Spleen (tissue), 11 donors: ENCODE results near the gene HOXA1. TPM values are rescaled to one million over a fixed set of nuclear protein-coding genes. Genes with fewer than 3 reads are reported as not detected.
"Not testable (repeated sequence)": the region's sequence is repeated elsewhere in the genome, so short reads cannot be mapped to it uniquely, and the experiment has no call there.

Source experiments
- DNase-seq: peaks from one replicate; pipeline ENCODE4 v3.0.0-alpha.2; 2020
- H3K27ac ChIP-seq, 8 donors: fragments of 200-600 bp; sonication (generic) in 7 of 8; 1 replicate in 4 of 8; 2 replicates in 4 of 8; pipeline versions ENCODE4 v1.5.0 to v1.8.0; 2016 to 2021; ENCODE audit warnings: inconsistent platforms in 4 of 8, mild to moderate bottlenecking in 4 of 8, moderate library complexity in 1 of 8
- H3K27me3 ChIP-seq, 7 donors: fragments of 200-600 bp; sonication (generic) in 6 of 7; replicated peaks in 1 of 7; 1 replicate in 4 of 7; 2 replicates in 3 of 7; pipeline versions ENCODE4 v1.5.0 to v1.8.0; 2016 to 2021; ENCODE audit warnings: inconsistent platforms in 3 of 7, mild to moderate bottlenecking in 1 of 7
- H3K36me3 ChIP-seq, 6 donors: fragments of 200-600 bp; sonication (generic) in 5 of 6; 1 replicate in 4 of 6; 2 replicates in 2 of 6; pipeline versions ENCODE4 v1.5.0 to v1.8.0; 2016 to 2021; ENCODE audit warnings: inconsistent platforms in 2 of 6
- H3K4me1 ChIP-seq, 6 donors: fragments of 200-600 bp; sonication (generic) in 5 of 6; 1 replicate in 3 of 6; 2 replicates in 3 of 6; pipeline versions ENCODE4 v1.5.0 to v1.8.0; 2016 to 2021; ENCODE audit warnings: inconsistent platforms in 3 of 6
- H3K4me3 ChIP-seq, 8 donors: fragments of 200-600 bp; sonication (generic) in 7 of 8; 1 replicate in 4 of 8; 2 replicates in 4 of 8; pipeline versions ENCODE4 v1.5.0 to v1.8.0; 2016 to 2021; ENCODE audit warnings: inconsistent platforms in 4 of 8, mild to moderate bottlenecking in 4 of 8, moderate library complexity in 2 of 8
- H3K9me3 ChIP-seq, 8 donors: fragments of 200-600 bp; sonication (generic) in 7 of 8; 1 replicate in 4 of 8; 2 replicates in 4 of 8; pipeline versions ENCODE4 v1.5.0 to v1.8.0; 2016 to 2021; ENCODE audit warnings: inconsistent platforms in 4 of 8
- POLR2A ChIP-seq, 3 donors: fragments of 450-650 bp; IDR thresholded peaks; one replicate each; pipeline ENCODE4 v1.5.1; 2017; ENCODE audit warnings: antibody characterized with exemption in 3 of 3, mild to moderate bottlenecking in 1 of 3
- POLR2AphosphoS5 ChIP-seq, 3 donors: sonication (generic); formaldehyde crosslinking; IDR thresholded peaks; one replicate each; pipeline ENCODE4 v1.5.1; 2017; ENCODE audit warnings: antibody characterized with exemption in 3 of 3
- WGBS, 5 donors: extraction: QIAGEN DNeasy Blood & Tissue Kit in 3 of 5; methylation state at CpG; one replicate each; pipeline versions ENCODE4 v1.1.5 to v1.1.7; 2013 to 2018; 5-methylcytosine and 5-hydroxymethylcytosine counted together
- intact Hi-C: fragments of 100-400 bp; cut with DNase I; formaldehyde crosslinking; loops from one replicate; pipeline ENCODE4 v1.15.0; 2023; ENCODE audit warnings: low total_unique reads
- polyA plus RNA-seq, 3 donors: library from polyadenylated mRNA; stranded (reverse); fragments of 200-250 nt; gene quantifications; one replicate each; pipeline ENCODE4 v1.2.1, GENCODE V29; 2013
- small RNA-seq, 4 donors: library from RNA; depleted of rRNA; stranded (forward); fragments of <200 nt; gene quantifications; one replicate each; pipeline ENCODE3, GENCODE V24; 2016
- total RNA-seq, 7 donors: library from RNA; depleted of rRNA in 3 of 7; stranded (reverse); fragments of >200 nt in 3 of 7; fragmentation: NEBNext Ultra II Directional in 4 of 7; extraction: Animal tissue kit (Norgen Biotek cat#: 25700) in 4 of 7; gene quantifications; one replicate each; pipeline versions ENCODE4 v1.1.0 to v1.2.1, GENCODE V29; 2016 to 2021
- TF ChIP-seq, protein P1 (sequence below), 11 experiments: fragments of 200-600 bp in 7 of 11; fragments of 450-650 bp in 4 of 11; sonication (generic) in 4 of 11; IDR thresholded peaks in 8 of 11; conservative IDR thresholded peaks in 3 of 11; 1 replicate in 7 of 11; 2 replicates in 4 of 11; pipeline versions ENCODE4 v1.4.0 to v1.8.0; 2016 to 2021; ENCODE audit warnings: antibody characterized with exemption in 11 of 11, inconsistent platforms in 4 of 11, mild to moderate bottlenecking in 1 of 11
- donor health status: healthy with polysubstance abuse.
- donor health status: DM: no; HTN: no; CAD: no; lungs with moderate emphysema.
- donor health status: DM: no; HTN: no; CAD: no.
- donor health status: Bipolar disorder and iron deficiency.
- donor health status: healthy.
- donor health status: DM: no; HTN: no; CAD: no.
- donor health status: DM: yes; HTN: yes; CAD: no.

Gene HOXA1
- total and polyA plus RNA-seq, 10 donors, result 0.33 to 4.1 (median 1.5) TPM

DNA sequence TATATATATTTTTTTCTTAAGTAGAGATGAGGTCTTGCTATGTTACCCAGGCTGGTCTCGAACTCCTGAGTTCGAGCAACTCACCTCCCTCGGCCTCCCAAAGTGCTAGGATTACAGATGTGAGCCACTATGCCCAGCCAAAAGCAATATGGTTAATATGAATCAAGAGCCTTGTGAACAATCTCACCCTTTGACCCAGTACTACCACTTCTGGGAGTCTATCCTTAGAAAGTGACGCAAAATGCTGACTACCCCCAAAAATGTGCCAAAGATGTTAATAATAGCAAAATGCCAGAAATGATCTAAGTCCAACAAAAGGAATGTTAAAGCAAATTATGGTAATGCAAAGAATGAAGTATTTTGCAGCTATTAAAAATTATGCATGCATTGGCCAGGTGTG is 44.3 kb downstream of the HOXA1 start:
- TF ChIP-seq, protein P1, sequence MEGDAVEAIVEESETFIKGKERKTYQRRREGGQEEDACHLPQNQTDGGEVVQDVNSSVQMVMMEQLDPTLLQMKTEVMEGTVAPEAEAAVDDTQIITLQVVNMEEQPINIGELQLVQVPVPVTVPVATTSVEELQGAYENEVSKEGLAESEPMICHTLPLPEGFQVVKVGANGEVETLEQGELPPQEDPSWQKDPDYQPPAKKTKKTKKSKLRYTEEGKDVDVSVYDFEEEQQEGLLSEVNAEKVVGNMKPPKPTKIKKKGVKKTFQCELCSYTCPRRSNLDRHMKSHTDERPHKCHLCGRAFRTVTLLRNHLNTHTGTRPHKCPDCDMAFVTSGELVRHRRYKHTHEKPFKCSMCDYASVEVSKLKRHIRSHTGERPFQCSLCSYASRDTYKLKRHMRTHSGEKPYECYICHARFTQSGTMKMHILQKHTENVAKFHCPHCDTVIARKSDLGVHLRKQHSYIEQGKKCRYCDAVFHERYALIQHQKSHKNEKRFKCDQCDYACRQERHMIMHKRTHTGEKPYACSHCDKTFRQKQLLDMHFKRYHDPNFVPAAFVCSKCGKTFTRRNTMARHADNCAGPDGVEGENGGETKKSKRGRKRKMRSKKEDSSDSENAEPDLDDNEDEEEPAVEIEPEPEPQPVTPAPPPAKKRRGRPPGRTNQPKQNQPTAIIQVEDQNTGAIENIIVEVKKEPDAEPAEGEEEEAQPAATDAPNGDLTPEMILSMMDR (IDR thresholded peaks at IDR 0.05 in 8 of 11, conservative IDR thresholded peaks at IDR 0.05 in 3 of 11), result no peak
- TF ChIP-seq POLR2AphosphoS5 (IDR thresholded peaks at IDR 0.05) (no peak), POLR2A (IDR thresholded peaks at IDR 0.05) (no peak)
- 83 to 89% (median 84%) methylated on average over 4 of the region's 4 CpGs for WGBS, 5 donors
- Histone ChIP-seq H3K27me3 (no peaks in the 10 kb centered on the region), H3K27ac (no peak overlapping the region), H3K9me3 (no peaks in the 10 kb centered on the region), H3K4me3 (no peak overlapping the region), H3K36me3 (no peaks in the 10 kb centered on the region), H3K4me1 (peaks cover 0 to 6% (median 2%) of the 10 kb centered on the region in 6 donors)
- no peak for DNase-seq
- intact Hi-C loops, result no loop called here

DNA sequence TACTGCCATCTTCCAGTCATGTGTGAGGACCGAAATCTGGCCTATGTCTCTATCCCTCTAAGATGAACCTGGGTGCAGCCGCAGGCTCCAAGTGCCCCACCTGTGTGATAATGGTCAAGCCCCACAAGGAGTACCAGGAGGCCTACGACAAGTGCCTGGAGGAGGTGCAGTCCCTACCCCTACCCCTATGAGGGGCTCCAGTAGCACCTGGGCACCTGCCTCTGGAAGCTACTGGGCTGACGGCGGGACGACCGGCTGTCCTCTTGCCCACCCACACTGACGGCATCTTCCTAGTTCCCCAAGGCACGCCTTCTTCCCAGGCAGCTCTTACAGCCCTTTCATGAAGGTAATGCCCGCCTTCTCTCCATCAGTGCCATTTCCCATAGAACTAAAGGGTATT is 47.4 kb downstream of the HOXA1 start:
- intact Hi-C loops, result no loop called here
- no peak overlapping the region for H3K27ac ChIP-seq
- WGBS, 5 donors, result 93 to 99% (median 97%) methylated on average over 8 to 10 of the region's 10 CpGs

DNA sequence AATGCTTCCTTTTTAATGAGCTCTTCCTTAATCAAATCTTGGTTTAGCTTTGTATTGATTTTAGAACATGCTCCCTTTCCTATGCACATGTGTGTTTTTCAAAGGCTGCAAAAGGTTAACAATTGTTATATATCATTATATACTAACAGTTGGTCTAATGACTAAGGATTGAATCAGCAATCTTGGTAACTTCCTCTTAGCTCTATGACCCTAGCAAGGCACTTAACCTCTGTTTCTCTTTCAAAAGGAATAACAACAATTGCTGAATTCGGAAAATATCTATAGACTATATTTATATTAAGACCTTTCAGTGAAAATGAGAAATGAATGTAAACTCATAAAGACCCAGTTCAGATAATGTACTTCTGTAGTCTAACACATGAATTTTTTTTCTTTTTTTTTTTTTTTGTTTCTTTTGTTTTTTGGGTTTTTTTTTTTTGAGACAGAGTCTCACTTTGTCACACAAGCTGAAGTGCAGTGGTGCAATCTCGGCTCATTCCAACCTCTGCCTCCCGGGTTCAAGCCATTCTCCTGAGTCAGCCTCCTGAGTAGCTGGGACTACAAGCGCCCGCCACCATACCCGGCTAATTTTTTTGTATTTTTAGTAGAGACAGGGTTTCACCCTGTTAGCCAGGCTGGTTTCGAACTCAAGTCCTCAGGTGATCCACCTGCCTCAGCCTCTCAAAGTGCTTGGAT is 48.8 kb downstream of the HOXA1 start:
- Histone ChIP-seq H3K4me1 (peaks cover 0 to 8% (median 3%) of the 10 kb centered on the region in 6 donors), H3K9me3 (no peaks in the 10 kb centered on the region), H3K27me3 (no peaks in the 10 kb centered on the region), H3K27ac (peak overlapping the region in 2 of 8 donors; percentile 21 to 51), H3K4me3 (no peak overlapping the region), H3K36me3 (no peaks in the 10 kb centered on the region)
- 61 to 71% (median 67%) methylated on average over 7 of the region's 7 CpGs for WGBS, 5 donors
- intact Hi-C loops, result no loop called here
- no peak for TF ChIP-seq POLR2AphosphoS5 (IDR thresholded peaks at IDR 0.05)
- TF ChIP-seq, protein P1 (IDR thresholded peaks at IDR 0.05 in 8 of 11, conservative IDR thresholded peaks at IDR 0.05 in 3 of 11), result no peak
- TF ChIP-seq POLR2A (IDR thresholded peaks at IDR 0.05), result no peak
- no peak for DNase-seq

More for the DNA sequence above, 47.4 kb downstream of the HOXA1 start:
- peaks cover 0 to 8% (median 3%) of the 10 kb centered on the region in 6 donors for H3K4me1 ChIP-seq
- H3K27me3 ChIP-seq, result no peaks in the 10 kb centered on the region
- TF ChIP-seq, protein P1 (IDR thresholded peaks at IDR 0.05 in 8 of 11, conservative IDR thresholded peaks at IDR 0.05 in 3 of 11), result no peak
- TF ChIP-seq POLR2A (IDR thresholded peaks at IDR 0.05), result no peak
- H3K4me3 ChIP-seq, result no peak overlapping the region
- DNase-seq, result no peak
- no peaks in the 10 kb centered on the region for H3K9me3 ChIP-seq
- H3K36me3 ChIP-seq, result no peaks in the 10 kb centered on the region

DNA sequence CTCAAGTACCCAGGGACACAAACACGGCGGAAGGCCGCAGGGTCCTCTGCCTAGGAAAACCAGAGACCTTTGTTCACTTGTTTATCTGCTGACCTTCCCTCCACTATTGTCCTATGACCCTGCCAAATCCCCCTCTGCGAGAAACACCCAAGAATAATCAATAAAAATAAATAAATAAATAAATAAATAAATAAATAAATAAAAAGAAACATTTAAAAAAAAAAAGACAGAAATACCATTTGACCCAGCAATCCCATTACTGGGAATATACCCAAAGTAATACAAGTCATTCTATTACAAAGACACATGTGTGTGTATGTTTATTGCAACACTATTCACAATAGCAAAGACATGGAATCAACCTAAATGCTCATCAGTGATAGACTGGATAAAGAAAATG is 49.8 kb downstream of the HOXA1 start:
- 94 to 100% (median 99%) methylated on average over 1 to 4 of the region's 4 CpGs; no CpG with 5 or more reads in 1 of the 5 donors for WGBS, 5 donors
- intact Hi-C loops, DNase-seq, H3K9me3 ChIP-seq, H3K27me3 ChIP-seq, H3K27ac ChIP-seq, H3K36me3 ChIP-seq, H3K4me3 ChIP-seq, H3K4me1 ChIP-seq: not testable (repeated sequence)

DNA sequence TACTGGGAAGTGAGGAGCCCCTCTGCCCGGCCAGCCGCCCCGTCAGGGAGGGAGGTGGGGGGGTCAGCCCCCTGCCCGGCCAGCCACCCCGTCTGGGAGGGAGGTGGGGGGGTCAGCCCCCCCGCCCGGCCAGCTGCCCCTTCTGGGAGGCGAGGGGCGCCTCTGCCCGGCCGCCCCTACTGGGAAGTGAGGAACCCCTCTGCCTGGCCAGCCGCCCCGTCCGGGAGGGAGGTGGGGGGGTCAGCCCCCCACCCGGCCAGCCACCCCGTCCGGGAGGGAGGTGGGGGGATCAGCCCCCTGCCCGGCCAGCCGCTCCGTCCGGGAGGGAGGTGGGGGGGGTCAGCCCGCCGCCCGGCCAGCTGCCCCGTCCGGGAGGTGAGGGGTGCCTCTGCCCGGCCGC is 50.7 kb downstream of the HOXA1 start:
- WGBS, 5 donors, result 94 to 97% (median 95%) methylated on average over 14 to 28 of the region's 28 CpGs; no CpG with 5 or more reads in 2 of the 5 donors
- H3K9me3 ChIP-seq, H3K4me1 ChIP-seq, H3K4me3 ChIP-seq, DNase-seq, intact Hi-C loops, H3K27ac ChIP-seq, H3K36me3 ChIP-seq, H3K27me3 ChIP-seq: not testable (repeated sequence)

Small RNAs within 50 kb of the gene (small RNA-seq; reads per million reads assigned to genes)
- gene RF01977, result 0 reads per million in 4 donors

Other genes starting within 250 kb of the HOXA1 start
- 10 to 100 TPM; 58.4 to 87.2 (median 65.6) TPM for gene SKAP2, start 231.4 kb downstream of the HOXA1 start, total RNA-seq
- gene SKAP2, start 231.4 kb downstream of the HOXA1 start, polyA plus RNA-seq, result 10 to 100 TPM; 14.8 to 29.9 (median 25.2) TPM
- 1 to 10 TPM in 4 of 7 donors, under 1 TPM in 3; 0.70 to 2.8 (median 1.3) TPM for gene HOXA2, start 6.7 kb upstream of the HOXA1 start, total RNA-seq
- under 1 TPM; 0.41 to 0.83 (median 0.55) TPM for gene HOXA2, start 6.7 kb upstream of the HOXA1 start, polyA plus RNA-seq
- gene HOXA4, start 34.8 kb upstream of the HOXA1 start, total RNA-seq, result 10 to 100 TPM in 1 of 7 donors, 1 to 10 TPM in 6; 2.7 to 10.8 (median 4.6) TPM
- gene HOXA4, start 34.8 kb upstream of the HOXA1 start, polyA plus RNA-seq, result 1 to 10 TPM; 2.1 to 5.9 (median 3.6) TPM
- gene HOXA5, start 47.7 kb upstream of the HOXA1 start, total RNA-seq, result 1 to 10 TPM; 3.0 to 9.3 (median 6.9) TPM
- gene HOXA5, start 47.7 kb upstream of the HOXA1 start, polyA plus RNA-seq, result 1 to 10 TPM; 1.6 to 2.3 (median 2.2) TPM
- gene HOXA6, start 51.8 kb upstream of the HOXA1 start, total RNA-seq, result 1 to 10 TPM in 5 of 7 donors, under 1 TPM in 2; 0.38 to 2.0 (median 1.4) TPM
- under 1 TPM in 1 of 3 donors, not detected in 2; 0.26 TPM for gene HOXA6, start 51.8 kb upstream of the HOXA1 start, polyA plus RNA-seq
- gene HOXA3, start 56.6 kb upstream of the HOXA1 start, total RNA-seq, result 1 to 10 TPM in 5 of 7 donors, under 1 TPM in 2; 0.51 to 6.1 (median 2.2) TPM
- 1 to 10 TPM in 1 of 3 donors, under 1 TPM in 2; 0.57 to 1.4 (median 0.62) TPM for gene HOXA3, start 56.6 kb upstream of the HOXA1 start, polyA plus RNA-seq
- 1 to 10 TPM; 1.0 to 8.0 (median 2.6) TPM for gene HOXA7, start 60.7 kb upstream of the HOXA1 start, total RNA-seq
- 1 to 10 TPM in 1 of 3 donors, under 1 TPM in 2; 0.55 to 1.4 (median 0.80) TPM for gene HOXA7, start 60.7 kb upstream of the HOXA1 start, polyA plus RNA-seq
- gene HOXA9, start 69.5 kb upstream of the HOXA1 start, total RNA-seq, result 1 to 10 TPM in 5 of 7 donors, under 1 TPM in 2; 0.51 to 3.0 (median 1.2) TPM
- gene HOXA9, start 69.5 kb upstream of the HOXA1 start, polyA plus RNA-seq, result under 1 TPM; 0.46 to 0.54 (median 0.48) TPM
- under 1 TPM in 3 of 7 donors, not detected in 4; 0.13 to 0.72 (median 0.56) TPM for gene HOXA10, start 78.3 kb upstream of the HOXA1 start, total RNA-seq
- under 1 TPM; 0.05 to 0.22 (median 0.19) TPM for gene HOXA10, start 78.3 kb upstream of the HOXA1 start, polyA plus RNA-seq
- not detected for gene HOXA11, start 89.2 kb upstream of the HOXA1 start, total RNA-seq
- gene HOXA11, start 89.2 kb upstream of the HOXA1 start, polyA plus RNA-seq, result not detected
- not detected for gene HOXA13, start 104.1 kb upstream of the HOXA1 start, total RNA-seq
- not detected for gene HOXA13, start 104.1 kb upstream of the HOXA1 start, polyA plus RNA-seq
- not detected for gene EVX1, start 146.8 kb upstream of the HOXA1 start, total RNA-seq
- gene EVX1, start 146.8 kb upstream of the HOXA1 start, polyA plus RNA-seq, result not detected